Temporal lobe (tissue), 2 donors: ENCODE measurements around the gene DCUN1D3. TPM values are rescaled to one million over a fixed set of nuclear protein-coding genes. Genes with fewer than 3 reads are reported as not detected.

ENCODE experiments used
- small RNA-seq: library from RNA; depleted of rRNA; stranded (forward); fragments of <200 nt; gene quantifications from one replicate; pipeline ENCODE3, GENCODE V24; 2014; ENCODE audit warnings: low replicate concordance
- total RNA-seq: library from RNA; depleted of rRNA; stranded (reverse); fragments of >200 nt; gene quantifications from one replicate; pipeline ENCODE4 v1.2.3, GENCODE V29; 2014

The DCUN1D3 gene
- total RNA-seq, 1 donor from 2014 or later, result 9.3 TPM

Small RNA genes within 50 kb of the gene (small RNA-seq; reads per million reads assigned to genes)
- gene RF00618, result not detected

Other genes starting within 250 kb of the DCUN1D3 start
- gene ACSM1, start 202.7 kb downstream of the DCUN1D3 start, total RNA-seq, result not detected
- gene THUMPD1, start 158.5 kb downstream of the DCUN1D3 start, total RNA-seq, result 60.0 TPM
- gene ACSM3, start 136.3 kb downstream of the DCUN1D3 start, total RNA-seq, result 0.49 TPM
- 18.7 TPM for gene ERI2, start 93.9 kb downstream of the DCUN1D3 start, total RNA-seq
- gene REXO5, start 93.8 kb downstream of the DCUN1D3 start, total RNA-seq, result 7.6 TPM
- gene LYRM1, start 413 bp upstream of the DCUN1D3 start, total RNA-seq, result 35.4 TPM